ENCODE measurements around the gene ARHGEF10L.

ARHGEF10L gene

GRCh38 chr1:17572264-17572985 is 32.9 kb downstream of the ARHGEF10L start:
- Histone ChIP-seq H2BK15ac (ENCODE audit: low read depth, poor library complexity, severe bottlenecking) (peak overlapping the region; percentile 37), H3K36me3 (ENCODE audit: control insufficient read depth in 1 of 2, insufficient read depth in 2 of 2, low read depth in 1 of 2, low read length in 2 of 2) (peaks cover 0 to 3% of the 10 kb centered on the region in 2 experiments), H4K91ac (ENCODE audit: low read length) (no peak overlapping the region), H3K4me3 (ENCODE audit: insufficient read depth in 1 of 2, low read depth in 1 of 2, low read length in 2 of 2) (no peak overlapping the region), H3K23ac (ENCODE audit: low read length in 2 of 2) (no peak overlapping the region), H3K79me1 (replicated peaks; ENCODE audit: low read length, poor library complexity, severe bottlenecking) (peaks cover 29% of the 10 kb centered on the region), H3K9ac (ENCODE audit: low read length) (no peak overlapping the region), H3K9me3 (ENCODE audit: control insufficient read depth, low read length) (no peaks in the 10 kb centered on the region), H3K4me1 (ENCODE audit: control insufficient read depth, insufficient read depth, low read depth, low read length) (peaks cover 44% of the 10 kb centered on the region), H3K14ac (ENCODE audit: low read length in 2 of 2) (no peak overlapping the region), H2AFZ (ENCODE audit: low read depth, low read length) (no peak overlapping the region), H2BK12ac (ENCODE audit: low read length in 2 of 2) (peak overlapping the region in 1 of 2 experiments; percentile 65), H4K8ac (ENCODE audit: low read length) (peak overlapping the region; percentile 8), H3K4me2 (ENCODE audit: low read length, poor library complexity, severe bottlenecking) (no peak overlapping the region), H2BK5ac (ENCODE audit: low read depth, low read length, poor library complexity, severe bottlenecking) (no peak overlapping the region), H3K27me3 (ENCODE audit: control insufficient read depth in 1 of 2, insufficient read depth in 1 of 2, low read length in 2 of 2) (no peaks in the 10 kb centered on the region), H3K27ac (ENCODE audit: low read length, poor library complexity, severe bottlenecking) (no peak overlapping the region), H2BK120ac (ENCODE audit: low read depth, low read length) (no peak overlapping the region), H2AK5ac (ENCODE audit: low read length, severe bottlenecking) (no peak overlapping the region), H3K4ac (ENCODE audit: low read depth in 1 of 2, low read length in 2 of 2) (no peak overlapping the region), H3K18ac (ENCODE audit: low read depth in 1 of 2, low read length in 2 of 2) (no peak overlapping the region)
- DNase-seq, result no peak
- WGBS, result 93% methylated on average over 9 of the region's 9 CpGs

GRCh38 chr1:17573518-17574041 is 34.1 kb downstream of the ARHGEF10L start:
- Histone ChIP-seq H2BK12ac (ENCODE audit: low read length in 2 of 2) (no peak overlapping the region), H3K14ac (ENCODE audit: low read length in 2 of 2) (no peak overlapping the region), H2BK5ac (ENCODE audit: low read depth, low read length, poor library complexity, severe bottlenecking) (no peak overlapping the region), H3K4me3 (ENCODE audit: insufficient read depth in 1 of 2, low read depth in 1 of 2, low read length in 2 of 2) (no peak overlapping the region), H3K23ac (ENCODE audit: low read length in 2 of 2) (no peak overlapping the region), H3K27me3 (ENCODE audit: control insufficient read depth in 1 of 2, insufficient read depth in 1 of 2, low read length in 2 of 2) (no peaks in the 10 kb centered on the region), H4K91ac (ENCODE audit: low read length) (peak overlapping the region; percentile 31), H4K8ac (ENCODE audit: low read length) (peak overlapping the region; percentile 35), H2BK15ac (ENCODE audit: low read depth, poor library complexity, severe bottlenecking) (no peak overlapping the region), H3K4ac (ENCODE audit: low read depth in 1 of 2, low read length in 2 of 2) (no peak overlapping the region), H3K4me1 (ENCODE audit: control insufficient read depth, insufficient read depth, low read depth, low read length) (peaks cover 44% of the 10 kb centered on the region), H3K4me2 (ENCODE audit: low read length, poor library complexity, severe bottlenecking) (no peak overlapping the region), H3K27ac (ENCODE audit: low read length, poor library complexity, severe bottlenecking) (no peak overlapping the region), H2BK120ac (ENCODE audit: low read depth, low read length) (no peak overlapping the region), H3K9ac (ENCODE audit: low read length) (no peak overlapping the region), H3K9me3 (ENCODE audit: control insufficient read depth, low read length) (no peaks in the 10 kb centered on the region), H2AFZ (ENCODE audit: low read depth, low read length) (no peak overlapping the region), H3K36me3 (ENCODE audit: control insufficient read depth in 1 of 2, insufficient read depth in 2 of 2, low read depth in 1 of 2, low read length in 2 of 2) (peaks cover 0 to 3% of the 10 kb centered on the region in 2 experiments), H2AK5ac (ENCODE audit: low read length, severe bottlenecking) (no peak overlapping the region), H3K79me1 (replicated peaks; ENCODE audit: low read length, poor library complexity, severe bottlenecking) (peaks cover 23% of the 10 kb centered on the region), H3K18ac (ENCODE audit: low read depth in 1 of 2, low read length in 2 of 2) (no peak overlapping the region)
- no peak for DNase-seq
- 9% methylated on average over 3 of the region's 10 CpGs for WGBS

GRCh38 chr1:17574516-17574915 is 35.0 kb downstream of the ARHGEF10L start:
- no peak overlapping the region for H3K4me2 ChIP-seq (ENCODE audit: low read length, poor library complexity, severe bottlenecking)
- no peaks in the 10 kb centered on the region for H3K27me3 ChIP-seq (ENCODE audit: control insufficient read depth in 1 of 2, insufficient read depth in 1 of 2, low read length in 2 of 2)
- H3K9ac ChIP-seq (ENCODE audit: low read length), result no peak overlapping the region
- H2BK15ac ChIP-seq (ENCODE audit: low read depth, poor library complexity, severe bottlenecking), result peak overlapping the region; percentile 44
- peaks cover 0 to 3% of the 10 kb centered on the region in 2 experiments for H3K36me3 ChIP-seq (ENCODE audit: control insufficient read depth in 1 of 2, insufficient read depth in 2 of 2, low read depth in 1 of 2, low read length in 2 of 2)
- H2AFZ ChIP-seq (ENCODE audit: low read depth, low read length), result no peak overlapping the region
- H3K14ac ChIP-seq (ENCODE audit: low read length in 2 of 2), result no peak overlapping the region
- H4K91ac ChIP-seq (ENCODE audit: low read length), result peak overlapping the region; percentile 34
- no peak overlapping the region for H3K27ac ChIP-seq (ENCODE audit: low read length, poor library complexity, severe bottlenecking)
- H4K8ac ChIP-seq (ENCODE audit: low read length), result no peak overlapping the region
- peaks cover 23% of the 10 kb centered on the region for H3K79me1 ChIP-seq (replicated peaks; ENCODE audit: low read length, poor library complexity, severe bottlenecking)
- H2BK5ac ChIP-seq (ENCODE audit: low read depth, low read length, poor library complexity, severe bottlenecking), result no peak overlapping the region
- H3K23ac ChIP-seq (ENCODE audit: low read length in 2 of 2), result no peak overlapping the region
- H2AK5ac ChIP-seq (ENCODE audit: low read length, severe bottlenecking), result no peak overlapping the region
- DNase-seq, result no peak
- H2BK120ac ChIP-seq (ENCODE audit: low read depth, low read length), result no peak overlapping the region
- H2BK12ac ChIP-seq (ENCODE audit: low read length in 2 of 2), result no peak overlapping the region
- no peak overlapping the region for H3K4ac ChIP-seq (ENCODE audit: low read depth in 1 of 2, low read length in 2 of 2)
- no peak overlapping the region for H3K4me3 ChIP-seq (ENCODE audit: insufficient read depth in 1 of 2, low read depth in 1 of 2, low read length in 2 of 2)
- WGBS, result 69% methylated on average over 9 of the region's 11 CpGs
- H3K4me1 ChIP-seq (ENCODE audit: control insufficient read depth, insufficient read depth, low read depth, low read length), result peaks cover 39% of the 10 kb centered on the region
- no peaks in the 10 kb centered on the region for H3K9me3 ChIP-seq (ENCODE audit: control insufficient read depth, low read length)
- H3K18ac ChIP-seq (ENCODE audit: low read depth in 1 of 2, low read length in 2 of 2), result no peak overlapping the region

DNA sequence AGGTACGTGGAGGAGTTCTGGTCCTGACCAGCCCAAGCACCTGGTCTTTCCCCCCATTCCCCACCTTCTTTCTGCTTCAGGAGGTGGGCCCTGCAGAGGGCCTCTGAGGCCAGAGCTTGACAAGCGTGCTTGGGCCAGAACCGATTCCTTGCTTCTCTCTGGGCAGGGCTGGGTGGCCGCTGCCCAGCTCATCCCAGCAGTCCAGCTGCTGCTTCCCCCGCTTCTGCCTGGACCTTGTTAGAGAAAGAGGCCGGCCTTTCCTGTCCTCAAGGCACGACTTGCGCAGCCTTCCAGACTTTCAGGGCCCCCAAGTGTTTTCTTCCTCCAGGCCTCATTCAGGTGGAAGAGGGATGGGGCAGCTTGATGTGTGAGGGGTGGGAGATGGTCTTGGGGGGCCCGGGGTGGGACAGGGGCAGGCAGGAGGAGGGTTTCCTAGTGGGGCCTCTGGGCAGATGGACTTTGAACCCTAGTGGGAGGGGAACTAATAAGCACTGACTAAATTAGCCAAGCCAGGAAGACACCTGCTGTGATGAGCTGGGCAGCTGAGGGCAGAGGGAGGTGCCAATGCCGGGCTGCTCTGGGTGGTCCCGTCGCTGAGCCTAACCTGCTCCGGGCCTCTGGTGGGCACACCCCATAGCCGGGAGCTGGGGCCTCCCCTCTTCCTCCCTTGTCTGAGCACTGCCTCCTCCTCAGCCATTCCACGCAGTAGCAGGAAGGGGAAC is 36.5 kb downstream of the ARHGEF10L start:
- Histone ChIP-seq H4K8ac (ENCODE audit: low read length) (no peak overlapping the region), H3K23ac (ENCODE audit: low read length in 2 of 2) (no peak overlapping the region), H2BK5ac (ENCODE audit: low read depth, low read length, poor library complexity, severe bottlenecking) (no peak overlapping the region), H3K14ac (ENCODE audit: low read length in 2 of 2) (no peak overlapping the region), H3K79me1 (replicated peaks; ENCODE audit: low read length, poor library complexity, severe bottlenecking) (peaks cover 25% of the 10 kb centered on the region), H3K9ac (ENCODE audit: low read length) (peak overlapping the region; percentile 11), H2BK120ac (ENCODE audit: low read depth, low read length) (no peak overlapping the region), H3K27me3 (ENCODE audit: control insufficient read depth in 1 of 2, insufficient read depth in 1 of 2, low read length in 2 of 2) (no peaks in the 10 kb centered on the region), H3K27ac (ENCODE audit: low read length, poor library complexity, severe bottlenecking) (no peak overlapping the region), H3K4me2 (ENCODE audit: low read length, poor library complexity, severe bottlenecking) (no peak overlapping the region), H2AFZ (ENCODE audit: low read depth, low read length) (no peak overlapping the region), H2BK15ac (ENCODE audit: low read depth, poor library complexity, severe bottlenecking) (no peak overlapping the region), H3K36me3 (ENCODE audit: control insufficient read depth in 1 of 2, insufficient read depth in 2 of 2, low read depth in 1 of 2, low read length in 2 of 2) (peaks cover 3% of the 10 kb centered on the region in 2 experiments), H2AK5ac (ENCODE audit: low read length, severe bottlenecking) (no peak overlapping the region), H2BK12ac (ENCODE audit: low read length in 2 of 2) (no peak overlapping the region), H3K4me1 (ENCODE audit: control insufficient read depth, insufficient read depth, low read depth, low read length) (peaks cover 42% of the 10 kb centered on the region), H3K9me3 (ENCODE audit: control insufficient read depth, low read length) (no peaks in the 10 kb centered on the region), H3K4ac (ENCODE audit: low read depth in 1 of 2, low read length in 2 of 2) (no peak overlapping the region), H4K91ac (ENCODE audit: low read length) (no peak overlapping the region), H3K18ac (ENCODE audit: low read depth in 1 of 2, low read length in 2 of 2) (no peak overlapping the region), H3K4me3 (ENCODE audit: insufficient read depth in 1 of 2, low read depth in 1 of 2, low read length in 2 of 2) (no peak overlapping the region)
- 79% methylated on average over 13 of the region's 15 CpGs for WGBS
- no peak for DNase-seq
